NCI-H446 (cell line): Measurements from ENCODE around the gene AFMID.
"Not testable (repeated sequence)": the region's sequence is repeated elsewhere in the genome, so short reads cannot be mapped to it uniquely, and the experiment has no call there.

Source experiments
- DNase-seq, 2 experiments: peaks; one replicate each; lab custom pipeline; 2025; lab: John Stamatoyannopoulos, UW

The AFMID gene

GRCh38 chr17:78154903-78155811, 32.0 kb upstream of the AFMID start:
- DNase-seq = no peak

GRCh38 chr17:78159575-78160158, 27.5 kb upstream of the AFMID start:
- DNase-seq = no peak

DNA sequence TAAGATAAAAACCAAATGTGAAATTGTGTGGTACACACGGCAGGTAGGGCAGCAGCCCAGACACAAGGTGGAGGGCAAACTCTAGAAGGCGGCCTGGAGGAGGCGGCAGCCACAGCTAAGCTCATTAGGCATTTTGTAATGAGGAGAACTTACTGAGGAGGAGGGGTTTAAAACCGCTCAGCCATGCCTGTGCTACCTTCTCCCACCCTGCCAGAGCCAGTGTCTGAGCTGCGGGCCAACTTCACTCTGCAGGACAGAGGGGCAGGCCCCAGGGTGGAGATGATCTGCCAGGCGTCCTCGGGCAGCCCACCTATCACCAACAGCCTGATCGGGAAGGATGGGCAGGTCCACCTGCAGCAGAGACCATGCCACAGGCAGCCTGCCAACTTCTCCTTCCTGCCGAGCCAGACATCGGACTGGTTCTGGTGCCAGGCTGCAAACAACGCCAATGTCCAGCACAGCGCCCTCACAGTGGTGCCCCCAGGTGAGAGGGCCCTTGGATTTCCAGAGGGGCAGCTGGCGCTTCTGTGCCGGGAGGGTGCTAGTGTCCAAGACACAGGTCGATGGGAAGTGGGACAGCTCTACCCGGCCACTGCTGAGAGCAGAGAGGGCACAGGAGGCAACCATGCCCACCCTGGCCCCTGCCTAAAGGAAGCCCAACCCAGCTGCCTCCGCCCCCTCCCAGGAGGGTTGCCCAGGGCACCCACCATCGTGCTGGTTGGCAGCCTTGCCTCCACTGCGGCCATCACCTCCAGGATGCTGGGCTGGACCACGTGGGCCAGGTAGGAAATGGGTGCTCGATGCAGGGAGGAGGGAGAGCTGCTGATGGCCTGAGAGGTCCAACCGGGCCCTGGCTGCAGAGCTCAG, 23.0 kb upstream of the AFMID start:
- DNase-seq = no peak

DNA sequence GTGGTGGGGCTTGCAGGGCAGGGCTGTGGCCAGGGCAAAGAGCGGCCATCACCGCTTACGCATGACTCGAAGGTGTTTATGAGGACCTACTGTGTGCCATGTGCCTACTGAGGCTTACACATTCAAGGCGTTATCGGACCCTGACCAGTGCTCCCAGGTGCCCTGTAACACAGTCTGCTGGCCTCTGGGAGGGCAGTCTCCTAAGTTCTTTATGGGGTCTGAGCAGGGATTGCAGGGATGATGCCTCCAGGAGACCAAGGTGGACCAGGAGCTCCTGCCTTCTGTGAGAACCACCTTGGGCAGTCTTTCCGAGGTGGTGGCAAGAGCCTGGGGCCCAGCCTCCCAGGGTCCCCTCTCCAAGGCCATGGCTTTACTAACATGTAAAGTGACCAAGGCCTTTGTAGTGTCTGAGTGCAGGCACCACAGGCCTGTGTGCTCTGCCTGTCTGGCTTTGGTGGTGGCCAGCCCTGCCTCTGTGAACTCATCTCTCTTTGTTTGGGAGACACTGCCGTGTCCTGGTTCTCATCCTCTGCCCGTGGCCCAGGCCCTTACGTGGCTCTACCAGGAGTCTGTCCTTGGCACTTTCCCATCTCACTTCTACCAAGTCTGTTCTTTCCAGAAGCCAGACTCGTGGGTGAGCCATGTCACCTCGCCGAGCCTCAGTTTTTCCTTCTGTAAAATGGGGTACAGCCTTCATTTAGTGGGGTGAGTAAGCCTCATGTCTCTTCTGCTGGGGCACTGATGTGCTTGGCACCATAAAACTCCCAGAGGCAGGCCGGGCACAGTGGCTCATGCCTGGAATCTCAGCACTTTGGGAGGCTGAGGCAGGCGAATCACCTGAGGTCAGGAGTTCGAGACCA, 22.2 kb upstream of the AFMID start:
- no peak for DNase-seq

- no peak for DNase-seq
Measured at GRCh38 chr17:78166416-78166815, 20.7 kb upstream of the AFMID start.

- peak; percentile 65 to 91 for DNase-seq
Measured at GRCh38 chr17:78168242-78168902, 18.8 kb upstream of the AFMID start, which contains the start of gene SYNGR2. TSS of gene SYNGR2 (plus strand) at chr17:78168581. CDS start at chr17:78168617, 36 bp downstream.

- peak in 1 of 2 experiments; percentile 61 for DNase-seq
Measured at GRCh38 chr17:78168903-78169793, 18.0 kb upstream of the AFMID start.

DNA sequence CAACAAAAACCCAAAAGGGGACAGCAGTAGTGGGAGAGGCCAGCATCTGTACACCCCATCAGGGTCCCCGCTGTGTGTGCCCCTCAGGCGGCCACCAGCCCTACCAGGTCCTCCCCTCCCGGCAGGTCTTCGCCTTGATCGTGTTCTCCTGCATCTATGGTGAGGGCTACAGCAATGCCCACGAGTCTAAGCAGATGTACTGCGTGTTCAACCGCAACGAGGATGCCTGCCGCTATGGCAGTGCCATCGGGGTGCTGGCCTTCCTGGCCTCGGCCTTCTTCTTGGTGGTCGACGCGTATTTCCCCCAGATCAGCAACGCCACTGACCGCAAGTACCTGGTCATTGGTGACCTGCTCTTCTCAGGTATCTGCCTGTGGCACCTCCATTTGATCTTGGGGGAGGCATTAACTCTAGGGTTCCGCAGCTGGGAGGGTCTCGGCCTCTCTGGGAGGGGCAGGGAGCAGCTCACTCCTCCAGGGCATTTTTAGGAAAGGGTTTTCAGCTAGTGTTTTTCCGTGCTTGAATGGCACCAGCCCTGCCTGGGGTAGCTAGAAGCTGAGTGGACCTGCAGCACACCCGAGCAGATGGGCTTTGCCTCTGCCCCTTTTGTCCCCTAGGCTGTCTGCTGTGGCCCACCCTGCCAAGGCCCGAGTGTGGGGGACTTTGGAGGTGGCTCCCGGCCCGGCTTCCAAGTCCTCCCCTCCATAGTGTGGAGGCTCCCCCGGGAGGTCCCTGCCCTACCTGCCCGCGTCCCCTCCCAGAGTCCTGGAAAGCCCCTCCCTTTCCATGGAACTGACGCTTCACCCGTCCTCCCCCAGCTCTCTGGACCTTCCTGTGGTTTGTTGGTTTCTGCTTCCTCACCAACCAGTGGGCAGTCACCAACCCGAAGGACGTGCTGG, 16.2 kb upstream of the AFMID start:
- DNase-seq = no peak

- not testable (repeated sequence) for DNase-seq
Measured at GRCh38 chr17:78171591-78172248, 15.4 kb upstream of the AFMID start.

- DNase-seq = no peak
Measured at GRCh38 chr17:78172249-78173051, 14.7 kb upstream of the AFMID start.

GRCh38 chr17:78173097-78173715, 14.0 kb upstream of the AFMID start:
- DNase-seq = no peak

DNA sequence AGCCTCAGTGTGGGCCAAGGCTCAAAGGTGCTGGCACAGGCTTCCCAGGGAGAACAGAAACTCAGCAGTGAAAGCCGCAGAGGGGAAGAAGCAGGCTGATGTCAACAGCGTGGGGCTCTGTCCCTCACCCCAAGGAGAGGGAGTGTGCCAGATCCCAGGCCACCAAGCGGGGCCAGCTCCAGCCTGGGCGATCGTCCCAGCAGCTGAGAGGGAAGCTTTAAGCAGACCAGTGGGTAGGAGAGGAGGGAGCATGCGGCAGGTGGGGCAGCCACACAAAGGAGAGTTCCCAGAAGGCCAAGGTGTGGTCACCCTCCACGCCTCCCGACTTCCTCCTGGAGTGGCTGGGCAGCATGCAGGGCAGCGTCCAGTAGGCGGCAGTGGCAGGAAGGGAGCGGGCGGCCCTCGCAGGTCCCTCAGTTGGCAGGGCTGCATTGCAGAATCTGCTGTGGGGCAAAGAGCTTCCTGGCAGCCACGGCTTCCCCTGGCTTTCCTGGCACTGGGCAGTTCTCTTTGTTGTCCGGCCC, 12.8 kb upstream of the AFMID start:
- peak in 1 of 2 experiments; percentile 48 for DNase-seq

DNA sequence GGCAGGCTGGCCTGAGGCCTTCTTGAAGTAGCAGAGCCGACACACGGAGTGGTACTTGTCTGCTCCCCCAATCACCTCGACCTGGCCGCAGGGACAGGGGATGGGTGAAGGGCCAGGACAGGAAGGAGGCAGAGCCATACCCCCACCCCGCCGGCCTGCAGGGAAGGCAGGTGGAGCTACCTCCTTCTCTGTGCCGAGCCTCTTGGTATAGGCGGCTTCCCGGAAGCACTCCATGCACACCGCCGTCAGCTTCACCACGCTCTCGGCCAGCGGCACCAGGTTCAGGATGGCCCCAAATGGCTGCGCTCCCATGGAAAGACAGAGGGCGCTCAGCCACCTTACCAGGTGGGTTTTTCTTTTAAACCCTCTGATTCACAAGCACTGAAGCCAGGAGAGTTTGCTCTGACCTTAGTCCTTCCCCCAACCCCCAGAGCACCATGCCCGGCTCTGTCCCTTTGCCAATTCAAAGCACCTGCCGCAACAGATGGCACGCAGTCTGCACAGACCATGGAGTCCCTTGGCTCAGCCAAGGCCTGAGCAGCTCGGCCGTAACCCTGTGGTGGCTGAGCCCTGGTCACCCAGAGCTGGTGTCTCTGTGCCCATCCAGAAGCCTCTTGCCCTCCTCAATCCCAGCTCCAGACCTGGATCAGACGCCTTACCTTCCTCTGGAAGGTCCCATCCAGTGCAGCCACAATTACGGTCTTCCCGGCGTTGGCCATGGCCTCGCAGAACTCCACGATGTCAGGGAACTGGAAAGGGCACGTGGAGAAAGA, 12.1 kb upstream of the AFMID start:
- peak; percentile 55 to 86 for DNase-seq

- DNase-seq = no peak
Measured at GRCh38 chr17:78175643-78175981, 11.6 kb upstream of the AFMID start.

DNA sequence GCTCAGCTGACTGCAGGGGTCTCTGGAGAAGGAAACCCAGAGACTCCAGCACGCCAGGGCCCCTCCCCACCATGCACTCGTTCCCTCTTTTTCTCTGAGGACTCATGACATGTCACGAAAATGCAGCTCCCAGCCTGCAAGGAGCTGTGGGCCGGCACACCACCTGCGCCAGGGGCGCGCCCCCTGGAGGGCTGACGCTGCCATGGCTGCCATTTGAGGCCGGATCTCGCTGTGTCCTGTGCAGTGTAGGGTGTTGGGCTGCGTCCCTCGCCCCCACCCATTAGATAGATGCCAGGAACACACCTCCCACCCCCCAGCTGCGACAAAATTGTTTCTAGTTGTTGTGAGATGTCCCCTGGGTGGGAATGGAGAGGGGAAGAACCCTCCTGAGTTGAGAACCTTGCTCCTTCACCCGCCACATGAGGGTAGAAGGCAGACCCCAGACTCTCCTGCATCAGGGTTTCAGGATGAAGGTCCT, 10.6 kb upstream of the AFMID start:
- DNase-seq = no peak

DNA sequence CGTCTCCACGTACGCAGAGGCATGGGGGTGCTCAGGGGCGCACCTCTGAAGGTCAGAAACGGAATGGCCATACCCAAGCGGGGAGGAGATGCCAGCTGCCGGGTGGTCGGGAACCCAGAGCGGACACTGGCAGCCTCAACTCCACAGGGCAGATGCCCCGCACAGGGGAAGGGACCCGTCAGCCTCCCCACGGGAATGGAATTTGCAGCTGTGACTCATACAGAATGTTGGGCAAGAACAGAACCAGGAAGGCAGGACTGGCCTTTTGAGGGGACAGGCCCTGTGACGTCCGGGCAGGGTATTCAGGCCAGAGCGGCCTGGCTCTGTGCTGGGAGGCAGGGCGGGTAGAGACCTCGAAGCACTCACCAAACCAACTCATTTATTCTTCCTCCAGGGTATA, 7.8 kb upstream of the AFMID start:
- DNase-seq = no peak
